ENCODE results near the gene LTO1. TPM values are rescaled to one million over a fixed set of nuclear protein-coding genes. Genes with fewer than 3 reads are reported as not detected.

The LTO1 gene
- polyA plus RNA-seq, 1 donor (not counting 4 experiments of a cell fraction or from before 2014, with no cell fraction given), result 24.3 TPM

- Histone ChIP-seq H3K9me1 (ENCODE audit: control insufficient read depth, extremely low read depth, insufficient read depth, low read length) (no peaks in the 10 kb centered on the region), H3K27me3 (ENCODE audit: control insufficient read depth, extremely low read depth, insufficient read depth, low read length) (peaks cover 12% of the 10 kb centered on the region), H4K20me1 (ENCODE audit: control insufficient read depth, extremely low read depth, insufficient read depth, low read length) (no peaks in the 10 kb centered on the region), H3K36me3 (ENCODE audit: control insufficient read depth in 2 of 2, extremely low read depth in 1 of 2, insufficient read depth in 2 of 2, low read length in 2 of 2) (peaks cover 0 to 1% of the 10 kb centered on the region in 2 experiments), H3K4me3 (ENCODE audit: control insufficient read depth in 2 of 3, extremely low read depth in 1 of 3, insufficient read depth in 2 of 3, low read depth in 1 of 3, low read length in 3 of 3) (peak overlapping the region; percentile 72 to 79 (median 73)), H3K27ac (ENCODE audit: control insufficient read depth, insufficient read depth, low read length) (peak overlapping the region; percentile 43), H3K4me1 (ENCODE audit: control insufficient read depth, extremely low read depth, insufficient read depth, low read length) (peaks cover 23% of the 10 kb centered on the region), H3K4me2 (ENCODE audit: control insufficient read depth, extremely low read depth, insufficient read depth, low read depth, low read length) (peak overlapping the region; percentile 99), H2AFZ (ENCODE audit: control insufficient read depth, low read length) (peak overlapping the region; percentile 49), H3K9ac (ENCODE audit: control insufficient read depth, extremely low read depth, insufficient read depth, low read length) (peak overlapping the region; percentile 85), H3K79me2 (ENCODE audit: control insufficient read depth, insufficient read depth, low read length) (peaks cover 18% of the 10 kb centered on the region), H3K9me3 (ENCODE audit: control insufficient read depth, low read depth, low read length) (no peaks in the 10 kb centered on the region)
- dilution Hi-C loops (cut with MboI; ENCODE audit: extremely low pct_ligation_motif_present, low sequenced_read_pairs), result no loop called here
- DNase-seq (ENCODE audit: low read depth, low spot score) (no peak), FAIRE-seq (no peak)
- TF ChIP-seq EZH2 (IDR thresholded peaks at IDR 0.05; ENCODE audit: low read length), result no peak
- TF ChIP-seq, protein P1, sequence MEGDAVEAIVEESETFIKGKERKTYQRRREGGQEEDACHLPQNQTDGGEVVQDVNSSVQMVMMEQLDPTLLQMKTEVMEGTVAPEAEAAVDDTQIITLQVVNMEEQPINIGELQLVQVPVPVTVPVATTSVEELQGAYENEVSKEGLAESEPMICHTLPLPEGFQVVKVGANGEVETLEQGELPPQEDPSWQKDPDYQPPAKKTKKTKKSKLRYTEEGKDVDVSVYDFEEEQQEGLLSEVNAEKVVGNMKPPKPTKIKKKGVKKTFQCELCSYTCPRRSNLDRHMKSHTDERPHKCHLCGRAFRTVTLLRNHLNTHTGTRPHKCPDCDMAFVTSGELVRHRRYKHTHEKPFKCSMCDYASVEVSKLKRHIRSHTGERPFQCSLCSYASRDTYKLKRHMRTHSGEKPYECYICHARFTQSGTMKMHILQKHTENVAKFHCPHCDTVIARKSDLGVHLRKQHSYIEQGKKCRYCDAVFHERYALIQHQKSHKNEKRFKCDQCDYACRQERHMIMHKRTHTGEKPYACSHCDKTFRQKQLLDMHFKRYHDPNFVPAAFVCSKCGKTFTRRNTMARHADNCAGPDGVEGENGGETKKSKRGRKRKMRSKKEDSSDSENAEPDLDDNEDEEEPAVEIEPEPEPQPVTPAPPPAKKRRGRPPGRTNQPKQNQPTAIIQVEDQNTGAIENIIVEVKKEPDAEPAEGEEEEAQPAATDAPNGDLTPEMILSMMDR (optimal IDR thresholded peaks at IDR 0.05 in 1 of 3, IDR thresholded peaks at IDR 0.05 in 1 of 3, conservative IDR thresholded peaks at IDR 0.05 in 1 of 3; ENCODE audit: extremely low read depth in 1 of 3, insufficient read depth in 2 of 3, low read length in 3 of 3), result no peak
These were observed 36.9 kb downstream of the LTO1 start for GRCh38 chr11:69637941-69638871.

- no peaks in the 10 kb centered on the region for H4K20me1 ChIP-seq (ENCODE audit: control insufficient read depth, extremely low read depth, insufficient read depth, low read length)
- peaks cover 12% of the 10 kb centered on the region for H3K27me3 ChIP-seq (ENCODE audit: control insufficient read depth, extremely low read depth, insufficient read depth, low read length)
- H3K9me3 ChIP-seq (ENCODE audit: control insufficient read depth, low read depth, low read length), result no peaks in the 10 kb centered on the region
- FAIRE-seq (no peak), DNase-seq (ENCODE audit: low read depth, low spot score) (no peak)
- H3K4me3 ChIP-seq (ENCODE audit: control insufficient read depth in 2 of 3, extremely low read depth in 1 of 3, insufficient read depth in 2 of 3, low read depth in 1 of 3, low read length in 3 of 3), result peak overlapping the region in 1 of 3 experiments; percentile 13
- TF ChIP-seq, protein P1 (optimal IDR thresholded peaks at IDR 0.05 in 1 of 3, IDR thresholded peaks at IDR 0.05 in 1 of 3, conservative IDR thresholded peaks at IDR 0.05 in 1 of 3; ENCODE audit: extremely low read depth in 1 of 3, insufficient read depth in 2 of 3, low read length in 3 of 3), result no peak
- peak; percentile 49 for TF ChIP-seq EZH2 (IDR thresholded peaks at IDR 0.05; ENCODE audit: low read length)
- dilution Hi-C loops (cut with MboI; ENCODE audit: extremely low pct_ligation_motif_present, low sequenced_read_pairs), result no loop called here
- H3K27ac ChIP-seq (ENCODE audit: control insufficient read depth, insufficient read depth, low read length), result no peak overlapping the region
- H3K9me1 ChIP-seq (ENCODE audit: control insufficient read depth, extremely low read depth, insufficient read depth, low read length), result no peaks in the 10 kb centered on the region
- H2AFZ ChIP-seq (ENCODE audit: control insufficient read depth, low read length), result no peak overlapping the region
- no peaks in the 10 kb centered on the region for H3K36me3 ChIP-seq (ENCODE audit: control insufficient read depth in 2 of 2, extremely low read depth in 1 of 2, insufficient read depth in 2 of 2, low read length in 2 of 2)
- H3K9ac ChIP-seq (ENCODE audit: control insufficient read depth, extremely low read depth, insufficient read depth, low read length), result peak overlapping the region; percentile 85
- H3K4me1 ChIP-seq (ENCODE audit: control insufficient read depth, extremely low read depth, insufficient read depth, low read length), result peaks cover 23% of the 10 kb centered on the region
- H3K4me2 ChIP-seq (ENCODE audit: control insufficient read depth, extremely low read depth, insufficient read depth, low read depth, low read length), result peak overlapping the region; percentile 99
- H3K79me2 ChIP-seq (ENCODE audit: control insufficient read depth, insufficient read depth, low read length), result peaks cover 15% of the 10 kb centered on the region
These were observed 37.8 kb downstream of the LTO1 start for GRCh38 chr11:69637198-69637940.

Data from keratinocyte (primary cell).